Endodermal cell (in vitro differentiated cells): Measurements from ENCODE around the gene LRRC7. TPM values are rescaled to one million over a fixed set of nuclear protein-coding genes. Genes with fewer than 3 reads are reported as not detected.

Experiments
- DNase-seq: peaks from one replicate; pipeline ENCODE4 v3.0.0-alpha.2; 2017
- H3K27ac ChIP-seq: 2 replicates; pipeline ENCODE4 v1.5.1; 2013; ENCODE audit warnings: mild to moderate bottlenecking, low read depth, low read length, moderate library complexity
- H3K27me3 ChIP-seq: 2 replicates; pipeline ENCODE4 v1.6.1; 2013; ENCODE audit warnings: mild to moderate bottlenecking, low read length, moderate library complexity; ENCODE audit not compliant: insufficient read depth, control insufficient read depth, poor library complexity, severe bottlenecking
- H3K36me3 ChIP-seq: 2 replicates; pipeline ENCODE4 v1.7.0; 2013; ENCODE audit warnings: mild to moderate bottlenecking, low read length, moderate library complexity; ENCODE audit not compliant: control insufficient read depth, insufficient read depth
- H3K4me1 ChIP-seq: one replicate; pipeline ENCODE4 v1.7.0; 2013; ENCODE audit warnings: low read length; ENCODE audit not compliant: control insufficient read depth, insufficient read depth
- H3K4me3 ChIP-seq: 2 replicates; pipeline ENCODE4 v1.5.1; 2013; ENCODE audit warnings: mild to moderate bottlenecking, low read length, moderate library complexity
- H3K9ac ChIP-seq: 2 replicates; pipeline ENCODE4 v1.6.1; 2013; ENCODE audit warnings: mild to moderate bottlenecking, low read length, moderate library complexity; ENCODE audit not compliant: poor library complexity, severe bottlenecking; ENCODE audit errors: extremely low read depth
- H3K9me3 ChIP-seq: 2 replicates; pipeline ENCODE4 v1.6.1; 2013; ENCODE audit warnings: mild to moderate bottlenecking, low read length, moderate library complexity; ENCODE audit not compliant: control insufficient read depth
- H3K27ac Mint-ChIP-seq: 2 replicates; pipeline ENCODE4 v1.8.0; 2020; ENCODE audit warnings: mixed read lengths
- H3K27me3 Mint-ChIP-seq: 2 replicates; pipeline ENCODE4 v1.8.0; 2021; ENCODE audit warnings: mild to moderate bottlenecking, mixed read lengths; ENCODE audit not compliant: insufficient read depth
- H3K36me3 Mint-ChIP-seq: 2 replicates; pipeline ENCODE4 v1.8.0; 2020; ENCODE audit warnings: low read depth, mixed read lengths
- H3K4me1 Mint-ChIP-seq: 2 replicates; pipeline ENCODE4 v1.8.0; 2020; ENCODE audit warnings: mixed read lengths
- H3K4me3 Mint-ChIP-seq: 2 replicates; pipeline ENCODE4 v1.8.0; 2020; ENCODE audit warnings: mild to moderate bottlenecking, moderate library complexity, mixed read lengths
- H3K9me3 Mint-ChIP-seq: 2 replicates; pipeline ENCODE4 v1.8.0; 2020; ENCODE audit warnings: mild to moderate bottlenecking, mixed read lengths
- CTCF ChIP-seq: fragments of 200-600 bp; sonication (generic); conservative IDR thresholded peaks from 2 replicates; pipeline ENCODE4 v1.5.0; 2021; ENCODE audit warnings: antibody characterized with exemption, mild to moderate bottlenecking
- WGBS, 2 experiments: methylation state at CpG; one replicate each; pipeline versions ENCODE4 v1.1.5 to v1.1.7; 2013; ENCODE audit warnings: missing lambda C conversion rate in 2 of 2, mixed read lengths in 1 of 2; ENCODE audit not compliant: insufficient coverage in 1 of 2, insufficient read length in 1 of 2; 5-methylcytosine and 5-hydroxymethylcytosine counted together
- total RNA-seq, 2 donors: library from RNA; stranded (reverse); fragmentation: NEBNext Ultra II Directional in 1 of 2; extraction: Animal tissue kit (Norgen Biotek cat#: 25700) in 1 of 2; gene quantifications; 2 replicates in 1 of 2; 3 replicates in 1 of 2; pipeline ENCODE4 v1.2.1, GENCODE V29; 2021

Gene LRRC7
- total RNA-seq, 2 donors from 2014 or later = 1.4 to 2.2 TPM

- no peak for TF ChIP-seq CTCF
- Histone ChIP-seq H3K27me3 (no peaks in the 10 kb centered on the region), H3K4me1 (no peaks in the 10 kb centered on the region), H3K9me3 (peaks cover 8% of the 10 kb centered on the region), H3K9ac (no peak overlapping the region), H3K36me3 (no peaks in the 10 kb centered on the region), H3K4me3 (no peak overlapping the region), H3K27ac (no peak overlapping the region)
- H3K4me1 Mint-ChIP-seq = no peaks in the 10 kb centered on the region
- no peak for DNase-seq
- H3K27ac Mint-ChIP-seq = no peak overlapping the region
- no peak overlapping the region for H3K4me3 Mint-ChIP-seq
- H3K9me3 Mint-ChIP-seq = peaks cover 17% of the 10 kb centered on the region
- H3K36me3 Mint-ChIP-seq = peaks cover 4% of the 10 kb centered on the region
- 90 to 100% methylated on average over 3 of the region's 3 CpGs for WGBS, 2 experiments
- H3K27me3 Mint-ChIP-seq = no peaks in the 10 kb centered on the region
Measured at GRCh38 chr1:69932760-69933159, 365.0 kb downstream of the LRRC7 start.

- H3K4me1 Mint-ChIP-seq = peaks cover 4% of the 10 kb centered on the region
- peaks cover 3% of the 10 kb centered on the region for H3K9me3 Mint-ChIP-seq
- WGBS, 2 experiments = 94 to 95% methylated on average over 6 of the region's 6 CpGs
- Histone ChIP-seq H3K27ac (no peak overlapping the region), H3K36me3 (no peaks in the 10 kb centered on the region), H3K4me3 (no peak overlapping the region), H3K27me3 (no peaks in the 10 kb centered on the region), H3K4me1 (no peaks in the 10 kb centered on the region), H3K9ac (no peak overlapping the region), H3K9me3 (peaks cover 4% of the 10 kb centered on the region)
- no peaks in the 10 kb centered on the region for H3K36me3 Mint-ChIP-seq
- peaks cover 2% of the 10 kb centered on the region for H3K27me3 Mint-ChIP-seq
- no peak for DNase-seq
- H3K4me3 Mint-ChIP-seq = no peak overlapping the region
- H3K27ac Mint-ChIP-seq = no peak overlapping the region
- no peak for TF ChIP-seq CTCF
Measured at GRCh38 chr1:69940231-69940630, 372.5 kb downstream of the LRRC7 start.

- H3K36me3 Mint-ChIP-seq = no peaks in the 10 kb centered on the region
- WGBS, 2 experiments = 97 to 100% methylated on average over 1 to 2 of the region's 3 CpGs
- H3K27ac ChIP-seq = no peak overlapping the region
Measured at GRCh38 chr1:69940816-69941215, 373.1 kb downstream of the LRRC7 start.

More at GRCh38 chr1:69940816-69941215, 373.1 kb downstream of the LRRC7 start:
- H3K9ac ChIP-seq = no peak overlapping the region
- peaks cover 10% of the 10 kb centered on the region for H3K9me3 ChIP-seq
- H3K4me3 ChIP-seq = no peak overlapping the region
- no peak for DNase-seq
- Mint-ChIP-seq H3K4me3 (no peak overlapping the region), H3K27ac (no peak overlapping the region), H3K27me3 (peaks cover 2% of the 10 kb centered on the region), H3K9me3 (peaks cover 8% of the 10 kb centered on the region), H3K4me1 (peaks cover 4% of the 10 kb centered on the region)
- no peaks in the 10 kb centered on the region for H3K36me3 ChIP-seq
- no peak for TF ChIP-seq CTCF
- no peaks in the 10 kb centered on the region for H3K4me1 ChIP-seq
- no peaks in the 10 kb centered on the region for H3K27me3 ChIP-seq
